Prostate gland (tissue), 2 donors: Measurements from ENCODE around the gene ZNRF4.

Experiments used
- POLR2A ChIP-seq: fragments of 450-650 bp; IDR thresholded peaks from one replicate; pipeline ENCODE4 v1.6.1; 2016; ENCODE audit warnings: antibody characterized with exemption, mild to moderate bottlenecking
- POLR2AphosphoS5 ChIP-seq: sonication (generic); formaldehyde crosslinking; IDR thresholded peaks from one replicate; pipeline ENCODE4 v1.6.1; 2017; ENCODE audit warnings: antibody characterized with exemption
- TF ChIP-seq, protein P1 (sequence below), 4 experiments: fragments of 200-600 bp in 2 of 4; fragments of 450-650 bp in 2 of 4; sonication (generic) in 2 of 4; IDR thresholded peaks; 1 replicate in 3 of 4; 2 replicates in 1 of 4; pipeline ENCODE4 v1.5.1; 2016 to 2019; ENCODE audit warnings: antibody characterized with exemption in 4 of 4, mild to moderate bottlenecking in 2 of 4, moderate library complexity in 2 of 4

GRCh38 chr19:5430237-5430636 lies 25.0 kb upstream of the ZNRF4 start:
- TF ChIP-seq, protein P1, sequence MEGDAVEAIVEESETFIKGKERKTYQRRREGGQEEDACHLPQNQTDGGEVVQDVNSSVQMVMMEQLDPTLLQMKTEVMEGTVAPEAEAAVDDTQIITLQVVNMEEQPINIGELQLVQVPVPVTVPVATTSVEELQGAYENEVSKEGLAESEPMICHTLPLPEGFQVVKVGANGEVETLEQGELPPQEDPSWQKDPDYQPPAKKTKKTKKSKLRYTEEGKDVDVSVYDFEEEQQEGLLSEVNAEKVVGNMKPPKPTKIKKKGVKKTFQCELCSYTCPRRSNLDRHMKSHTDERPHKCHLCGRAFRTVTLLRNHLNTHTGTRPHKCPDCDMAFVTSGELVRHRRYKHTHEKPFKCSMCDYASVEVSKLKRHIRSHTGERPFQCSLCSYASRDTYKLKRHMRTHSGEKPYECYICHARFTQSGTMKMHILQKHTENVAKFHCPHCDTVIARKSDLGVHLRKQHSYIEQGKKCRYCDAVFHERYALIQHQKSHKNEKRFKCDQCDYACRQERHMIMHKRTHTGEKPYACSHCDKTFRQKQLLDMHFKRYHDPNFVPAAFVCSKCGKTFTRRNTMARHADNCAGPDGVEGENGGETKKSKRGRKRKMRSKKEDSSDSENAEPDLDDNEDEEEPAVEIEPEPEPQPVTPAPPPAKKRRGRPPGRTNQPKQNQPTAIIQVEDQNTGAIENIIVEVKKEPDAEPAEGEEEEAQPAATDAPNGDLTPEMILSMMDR (IDR thresholded peaks at IDR 0.05): no peak
- no peak for TF ChIP-seq POLR2A
- no peak for TF ChIP-seq POLR2AphosphoS5
